22Rv1 (cell line): ENCODE data around the gene ARRDC2.
A peak's percentile ranks its signal among the peaks of the same experiment; 100 is the strongest.
"Not testable (repeated sequence)": the region's sequence is repeated elsewhere in the genome, so short reads cannot be mapped to it uniquely, and the experiment has no call there.

Experiments
- H3K27ac ChIP-seq: fragments of 450-650 bp; 2 replicates; pipeline ENCODE4 v1.5.1; 2017
- ZFX ChIP-seq: fragments of 450-650 bp; IDR thresholded peaks from 2 replicates; pipeline ENCODE4 v1.6.1; 2017; ENCODE audit warnings: antibody characterized with exemption, borderline replicate concordance
- TF ChIP-seq, protein P1 (sequence below): fragments of 450-650 bp; IDR thresholded peaks from 2 replicates; pipeline ENCODE4 v1.5.1; 2017; ENCODE audit warnings: mild to moderate bottlenecking

Gene ARRDC2

DNA sequence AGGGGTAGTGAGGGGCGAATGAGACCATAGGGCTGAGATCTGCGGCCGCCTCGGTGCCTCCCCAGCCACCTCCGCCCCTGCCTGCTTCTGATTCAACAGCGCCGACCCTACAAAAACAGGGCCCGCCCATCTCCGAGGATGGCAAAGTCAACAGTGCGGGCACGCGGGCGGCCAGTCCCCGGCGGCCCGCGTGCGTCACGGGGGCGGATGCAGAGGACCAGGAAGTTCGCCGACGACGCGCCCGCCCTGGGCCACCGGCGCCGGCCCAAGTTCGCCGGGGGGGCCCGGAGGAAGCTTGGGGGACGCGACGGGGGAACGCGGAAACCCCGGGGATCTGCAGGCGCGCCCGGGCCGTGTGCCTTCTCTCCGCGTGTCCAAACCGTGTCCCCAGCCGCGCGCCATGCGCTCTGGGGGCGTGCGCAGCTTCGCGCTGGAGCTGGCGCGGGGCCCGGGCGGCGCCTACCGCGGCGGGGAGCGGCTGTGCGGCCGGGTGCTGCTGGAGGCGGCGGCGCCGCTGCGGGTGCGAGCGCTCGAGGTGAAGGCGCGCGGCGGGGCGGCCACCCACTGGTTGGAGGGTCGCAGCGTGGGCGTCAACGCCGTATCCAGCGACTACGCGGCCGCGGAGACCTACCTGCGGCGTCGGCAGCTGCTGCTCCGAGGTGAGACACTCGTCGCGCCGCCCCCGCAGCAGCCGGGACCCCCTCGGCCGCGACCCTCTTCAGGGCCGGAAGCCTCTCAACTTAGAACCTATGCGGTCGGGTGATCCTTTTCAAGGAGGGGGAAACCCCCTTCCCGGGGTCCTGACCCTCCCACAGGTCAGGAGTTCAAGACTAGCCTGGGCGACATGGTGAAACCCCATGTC, 6.8 kb upstream of the ARRDC2 start:
- TF ChIP-seq, protein P1, sequence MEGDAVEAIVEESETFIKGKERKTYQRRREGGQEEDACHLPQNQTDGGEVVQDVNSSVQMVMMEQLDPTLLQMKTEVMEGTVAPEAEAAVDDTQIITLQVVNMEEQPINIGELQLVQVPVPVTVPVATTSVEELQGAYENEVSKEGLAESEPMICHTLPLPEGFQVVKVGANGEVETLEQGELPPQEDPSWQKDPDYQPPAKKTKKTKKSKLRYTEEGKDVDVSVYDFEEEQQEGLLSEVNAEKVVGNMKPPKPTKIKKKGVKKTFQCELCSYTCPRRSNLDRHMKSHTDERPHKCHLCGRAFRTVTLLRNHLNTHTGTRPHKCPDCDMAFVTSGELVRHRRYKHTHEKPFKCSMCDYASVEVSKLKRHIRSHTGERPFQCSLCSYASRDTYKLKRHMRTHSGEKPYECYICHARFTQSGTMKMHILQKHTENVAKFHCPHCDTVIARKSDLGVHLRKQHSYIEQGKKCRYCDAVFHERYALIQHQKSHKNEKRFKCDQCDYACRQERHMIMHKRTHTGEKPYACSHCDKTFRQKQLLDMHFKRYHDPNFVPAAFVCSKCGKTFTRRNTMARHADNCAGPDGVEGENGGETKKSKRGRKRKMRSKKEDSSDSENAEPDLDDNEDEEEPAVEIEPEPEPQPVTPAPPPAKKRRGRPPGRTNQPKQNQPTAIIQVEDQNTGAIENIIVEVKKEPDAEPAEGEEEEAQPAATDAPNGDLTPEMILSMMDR = no peak
- no peak for TF ChIP-seq ZFX
- peak overlapping the region; percentile 85 for H3K27ac ChIP-seq

DNA sequence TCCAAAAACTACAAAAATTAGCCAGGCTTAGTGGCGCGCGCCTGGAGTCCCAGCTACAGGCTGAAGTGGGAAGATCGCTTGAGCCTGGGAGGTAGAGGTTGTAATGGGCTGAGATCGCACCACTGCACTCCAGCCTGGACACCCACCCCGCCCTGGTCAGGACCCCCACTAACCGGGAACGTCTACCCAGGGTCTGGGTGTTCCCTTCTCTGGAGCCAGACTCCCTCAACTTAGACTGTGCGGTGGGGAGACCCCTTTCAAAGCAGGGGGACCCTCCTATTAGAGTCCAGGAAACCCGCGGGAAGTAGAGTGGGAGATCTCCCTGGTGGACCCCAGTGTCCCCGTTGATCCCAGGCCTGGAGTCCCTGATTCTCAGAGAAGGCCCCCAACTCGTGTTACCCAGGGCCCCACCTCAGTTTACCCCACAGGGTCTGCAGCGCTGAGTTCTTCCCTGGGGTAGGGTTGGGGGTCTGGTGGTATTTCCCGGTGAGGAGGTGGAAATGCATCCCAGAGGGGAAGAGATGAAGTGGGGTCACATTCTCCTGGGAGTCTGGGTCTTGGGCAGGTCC, 6.1 kb upstream of the ARRDC2 start:
- TF ChIP-seq, protein P1 = no peak
- TF ChIP-seq ZFX = no peak
- peak overlapping the region; percentile 85 for H3K27ac ChIP-seq

DNA sequence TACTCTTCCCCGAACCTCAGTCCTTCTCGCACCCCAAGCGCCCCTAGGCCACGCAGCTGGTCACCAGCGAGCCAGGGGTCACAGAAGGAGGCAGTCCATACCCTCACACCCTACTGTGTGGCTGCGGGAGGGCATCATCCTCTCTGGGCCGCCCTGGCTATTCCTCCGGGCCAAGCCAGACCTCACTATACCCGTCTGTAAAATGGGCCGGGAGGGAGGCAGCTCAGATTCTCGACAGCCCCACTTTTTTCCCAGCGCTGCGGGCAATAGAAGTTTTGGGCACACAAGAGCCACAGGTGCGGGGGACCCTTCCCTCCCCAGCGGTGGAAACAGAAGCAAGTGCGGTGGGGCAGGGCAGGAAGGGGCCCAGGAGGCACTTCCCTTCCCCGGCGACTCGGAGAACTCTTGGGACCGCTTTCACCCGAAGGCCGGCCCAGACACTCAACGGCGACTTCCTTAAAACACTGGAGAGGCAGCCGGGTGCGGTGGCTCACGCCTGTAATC, 5.6 kb upstream of the ARRDC2 start:
- TF ChIP-seq ZFX = no peak
- TF ChIP-seq, protein P1 = no peak
- H3K27ac ChIP-seq = peak overlapping the region; percentile 85

DNA sequence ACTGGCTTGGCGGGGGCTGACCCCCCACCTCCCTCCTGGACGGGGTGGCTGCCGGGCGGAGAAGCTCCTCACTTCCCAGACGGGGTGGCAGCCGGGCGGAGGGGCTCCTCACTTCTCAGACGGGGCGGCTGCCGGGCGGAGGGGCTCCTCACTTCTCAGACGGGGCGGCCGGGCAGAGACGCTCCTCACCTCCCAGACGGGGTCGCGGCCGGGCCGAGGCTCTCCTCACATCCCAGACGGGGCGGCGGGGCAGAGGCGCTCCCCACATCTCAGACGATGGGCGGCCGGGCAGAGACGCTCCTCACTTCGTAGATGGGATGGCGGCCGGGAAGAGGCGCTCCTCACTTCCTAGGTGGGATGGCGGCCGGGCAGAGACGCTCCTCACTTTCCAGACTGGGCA, 2.2 kb upstream of the ARRDC2 start:
- not testable (repeated sequence) for H3K27ac ChIP-seq

DNA sequence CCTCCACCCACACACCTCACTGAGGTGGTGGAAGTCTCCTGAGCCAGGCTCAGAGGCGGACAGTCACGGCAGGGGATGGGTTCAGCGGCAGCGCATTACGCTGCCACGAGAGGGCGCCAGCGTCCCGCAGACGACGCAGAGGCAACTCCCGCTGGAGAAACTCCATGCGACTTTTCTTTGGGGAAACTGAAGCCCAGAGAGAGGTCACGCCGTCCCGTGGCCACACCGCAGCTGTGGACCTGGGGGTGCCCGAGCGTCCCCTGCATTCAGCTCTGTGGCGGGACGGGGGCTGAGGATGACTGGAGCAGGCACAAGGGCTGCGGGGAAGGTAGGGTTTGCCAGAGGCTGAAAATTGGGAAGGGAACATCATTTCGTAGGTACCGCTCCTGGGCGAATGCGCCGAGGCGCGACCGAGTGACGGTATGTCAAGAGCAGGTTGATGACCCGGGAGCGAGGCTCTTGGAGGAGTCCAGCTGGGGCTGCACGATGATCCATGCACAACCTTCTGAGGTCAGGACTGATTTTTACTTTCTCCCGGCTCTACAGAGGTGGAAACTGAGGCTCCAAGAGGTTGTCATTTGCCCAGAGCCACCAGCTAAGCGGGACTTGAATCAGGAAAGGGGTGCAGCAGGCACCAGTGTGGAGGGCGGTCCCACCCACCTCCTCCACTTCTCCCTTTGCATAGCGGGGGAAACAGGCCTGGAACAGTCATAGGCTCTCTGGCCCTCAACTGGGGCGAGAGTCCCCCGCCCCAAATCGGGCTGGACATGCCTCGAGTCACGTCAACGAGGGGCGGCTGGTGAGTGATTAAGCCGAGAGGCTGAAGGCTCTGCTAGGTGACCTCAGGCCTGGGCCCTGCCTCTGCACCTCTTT, 690 bp upstream of the ARRDC2 start:
- TF ChIP-seq, protein P1 = peak; percentile 97
- TF ChIP-seq ZFX = no peak
- H3K27ac ChIP-seq = peak overlapping the region; percentile 63

DNA sequence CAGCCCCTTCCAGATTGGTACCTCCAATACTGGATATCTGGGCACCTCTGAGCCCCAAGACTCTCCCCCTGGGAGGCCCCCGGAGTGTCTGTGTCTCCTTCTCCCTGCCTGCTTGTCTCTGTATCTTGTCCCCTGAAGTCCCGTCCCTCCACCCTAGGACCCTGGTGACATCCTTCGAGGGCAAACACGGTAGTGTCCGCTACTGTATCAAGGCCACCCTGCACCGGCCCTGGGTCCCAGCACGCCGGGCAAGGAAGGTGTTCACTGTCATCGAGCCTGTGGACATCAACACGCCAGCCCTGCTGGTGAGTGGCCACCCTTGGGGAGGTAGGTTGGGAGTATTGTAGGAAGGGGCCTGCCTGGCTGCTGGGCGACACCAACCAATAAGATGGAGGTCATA, 844 bp downstream of the ARRDC2 start:
- no peak overlapping the region; the same call in 1 of the 2 replicates for H3K27ac ChIP-seq
- TF ChIP-seq, protein P1 = no peak
- no peak for TF ChIP-seq ZFX

DNA sequence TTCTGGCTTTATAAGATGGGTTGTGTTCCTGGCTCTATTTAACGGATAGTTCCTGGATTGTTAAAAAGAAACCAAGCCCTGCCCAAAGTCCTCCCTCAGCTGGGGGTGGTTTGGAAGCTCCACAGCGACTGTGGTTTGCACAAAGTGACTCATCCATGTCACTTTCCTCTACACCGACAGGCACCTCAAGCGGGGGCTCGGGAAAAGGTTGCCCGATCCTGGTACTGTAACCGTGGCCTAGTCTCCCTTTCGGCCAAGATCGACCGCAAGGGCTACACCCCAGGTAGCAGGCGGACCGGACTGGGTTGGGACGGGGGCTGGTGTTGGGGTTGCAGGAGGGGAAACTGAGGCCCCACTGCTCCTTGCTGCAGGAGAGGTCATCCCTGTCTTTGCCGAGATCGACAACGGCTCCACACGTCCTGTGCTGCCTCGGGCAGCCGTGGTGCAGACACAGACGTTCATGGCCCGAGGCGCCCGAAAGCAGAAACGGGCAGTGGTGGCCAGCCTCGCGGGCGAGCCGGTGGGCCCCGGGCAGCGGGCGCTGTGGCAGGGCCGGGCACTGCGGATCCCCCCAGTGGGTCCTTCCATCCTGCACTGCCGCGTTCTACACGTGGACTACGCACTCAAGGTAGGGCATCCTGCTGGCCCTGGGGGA, 1.6 kb downstream of the ARRDC2 start:
- H3K27ac ChIP-seq = no peak overlapping the region; the same call in 1 of the 2 replicates
- no peak for TF ChIP-seq ZFX
- TF ChIP-seq, protein P1 = no peak
